Activated T-cell treated with anti-CD3 and anti-CD28 coated beads for 1 hour (primary cell): ENCODE measurements around the gene MS4A15.
"Not testable (repeated sequence)": the region's sequence is repeated elsewhere in the genome, so short reads cannot be mapped to it uniquely, and the experiment has no call there.

Experiments
- DNase-seq: peaks from one replicate; pipeline ENCODE4 v3.0.0-alpha.2; 2020; ENCODE audit warnings: low read depth

The MS4A15 gene

GRCh38 chr11:60756307-60757032 is at the start of gene MS4A15:
TSS of gene MS4A15 (plus strand) at chr11:60756867. CDS start at chr11:60763734, 6,867 bp downstream.
- DNase-seq, result no peak

GRCh38 chr11:60706931-60707330 is 49.7 kb upstream of the MS4A15 start:
- no peak for DNase-seq

GRCh38 chr11:60710482-60710881 is 46.2 kb upstream of the MS4A15 start:
- DNase-seq, result no peak

GRCh38 chr11:60711276-60711675 is 45.4 kb upstream of the MS4A15 start:
- no peak for DNase-seq

- DNase-seq, result not testable (repeated sequence)
These were observed 43.2 kb upstream of the MS4A15 start for GRCh38 chr11:60713423-60713822.

GRCh38 chr11:60717956-60718355 is 38.7 kb upstream of the MS4A15 start:
- no peak for DNase-seq

GRCh38 chr11:60718524-60719316 is 37.9 kb upstream of the MS4A15 start:
- no peak for DNase-seq

- no peak for DNase-seq
These were observed 37.3 kb upstream of the MS4A15 start for GRCh38 chr11:60719391-60719790.

- no peak for DNase-seq
These were observed 36.2 kb upstream of the MS4A15 start for GRCh38 chr11:60720460-60720859.

- DNase-seq, result no peak
These were observed 32.2 kb upstream of the MS4A15 start, which contains the start of gene MS4A18 for GRCh38 chr11:60724420-60724819. TSS of gene MS4A18 (plus strand) at chr11:60724720.

GRCh38 chr11:60725592-60725991 is 31.1 kb upstream of the MS4A15 start:
- no peak for DNase-seq

GRCh38 chr11:60731586-60731985 is 25.1 kb upstream of the MS4A15 start:
- no peak for DNase-seq

GRCh38 chr11:60734279-60734678 is 22.4 kb upstream of the MS4A15 start:
- no peak for DNase-seq

GRCh38 chr11:60739114-60739513 is 17.6 kb upstream of the MS4A15 start:
- no peak for DNase-seq

GRCh38 chr11:60740573-60740972 is 16.1 kb upstream of the MS4A15 start:
- DNase-seq, result no peak

- DNase-seq, result no peak
These were observed 15.2 kb upstream of the MS4A15 start for GRCh38 chr11:60741421-60741820.

- no peak for DNase-seq
These were observed 13.6 kb upstream of the MS4A15 start for GRCh38 chr11:60743058-60743457.

- no peak for DNase-seq
These were observed 12.6 kb upstream of the MS4A15 start for GRCh38 chr11:60744114-60744513.

- no peak for DNase-seq
These were observed 9.3 kb upstream of the MS4A15 start for GRCh38 chr11:60747359-60747873.

GRCh38 chr11:60748225-60748624 is 8.4 kb upstream of the MS4A15 start:
- DNase-seq, result no peak

GRCh38 chr11:60748821-60749220 is 7.8 kb upstream of the MS4A15 start:
- no peak for DNase-seq

GRCh38 chr11:60750911-60751310 is 5.8 kb upstream of the MS4A15 start:
- no peak for DNase-seq

- DNase-seq, result no peak
These were observed 3.4 kb upstream of the MS4A15 start for GRCh38 chr11:60753309-60753708.
